ENCODE measurements around the gene GRK5.

Gene GRK5

GRCh38 chr10:119368991-119369869 is 161.9 kb downstream of the GRK5 start:
- H3K4me3 ChIP-seq (ENCODE audit: low read depth, low read length) = no peak overlapping the region
- TF ChIP-seq CTCF (IDR thresholded peaks at IDR 0.05; ENCODE audit: low read depth, low read length) = no peak
- no peak for TF ChIP-seq POLR2A (IDR thresholded peaks at IDR 0.05; ENCODE audit: extremely low read depth, insufficient read length)
- no peak for TF ChIP-seq MYC (IDR thresholded peaks at IDR 0.05; ENCODE audit: low read depth, low read length)
- TF ChIP-seq, protein P1, sequence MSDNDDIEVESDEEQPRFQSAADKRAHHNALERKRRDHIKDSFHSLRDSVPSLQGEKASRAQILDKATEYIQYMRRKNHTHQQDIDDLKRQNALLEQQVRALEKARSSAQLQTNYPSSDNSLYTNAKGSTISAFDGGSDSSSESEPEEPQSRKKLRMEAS (IDR thresholded peaks at IDR 0.05; ENCODE audit: low read depth, low read length) = no peak
- DNase-seq (ENCODE audit: low read depth) = no peak

- DNase-seq (ENCODE audit: low read depth) = no peak
- no peak for TF ChIP-seq MYC (IDR thresholded peaks at IDR 0.05; ENCODE audit: low read depth, low read length)
- TF ChIP-seq, protein P1 (IDR thresholded peaks at IDR 0.05; ENCODE audit: low read depth, low read length) = no peak
- TF ChIP-seq POLR2A (IDR thresholded peaks at IDR 0.05; ENCODE audit: extremely low read depth, insufficient read length) = no peak
- no peak for TF ChIP-seq CTCF (IDR thresholded peaks at IDR 0.05; ENCODE audit: low read depth, low read length)
- H3K4me3 ChIP-seq (ENCODE audit: low read depth, low read length) = no peak overlapping the region
Observed at GRCh38 chr10:119370111-119370741, 162.9 kb downstream of the GRK5 start.

- H3K4me3 ChIP-seq (ENCODE audit: low read depth, low read length) = no peak overlapping the region
- TF ChIP-seq MYC (IDR thresholded peaks at IDR 0.05; ENCODE audit: low read depth, low read length) (no peak), POLR2A (IDR thresholded peaks at IDR 0.05; ENCODE audit: extremely low read depth, insufficient read length) (no peak), CTCF (IDR thresholded peaks at IDR 0.05; ENCODE audit: low read depth, low read length) (no peak)
- no peak for DNase-seq (ENCODE audit: low read depth)
Observed at GRCh38 chr10:119370972-119371703, 163.8 kb downstream of the GRK5 start.

GRCh38 chr10:119371704-119372663 is 164.6 kb downstream of the GRK5 start:
- TF ChIP-seq CTCF (IDR thresholded peaks at IDR 0.05; ENCODE audit: low read depth, low read length) = no peak
- TF ChIP-seq POLR2A (IDR thresholded peaks at IDR 0.05; ENCODE audit: extremely low read depth, insufficient read length) = no peak
- TF ChIP-seq MYC (IDR thresholded peaks at IDR 0.05; ENCODE audit: low read depth, low read length) = no peak
- TF ChIP-seq, protein P1 (IDR thresholded peaks at IDR 0.05; ENCODE audit: low read depth, low read length) = no peak
- no peak overlapping the region for H3K4me3 ChIP-seq (ENCODE audit: low read depth, low read length)
- no peak for DNase-seq (ENCODE audit: low read depth)
